OCI-M1 (cell line): Measurements from ENCODE around the gene BCAM.
"Not testable (repeated sequence)": the region's sequence is repeated elsewhere in the genome, so short reads cannot be mapped to it uniquely, and the experiment has no call there.

Source experiments
- DNase-seq: peaks from one replicate; lab custom pipeline; 2025; lab: John Stamatoyannopoulos, UW

BCAM gene

GRCh38 chr19:44808463-44809371 is at the start of gene BCAM:
TSS of gene BCAM (plus strand) at chr19:44809103. CDS start at chr19:44809125, 22 bp downstream.
- DNase-seq: peak; percentile 37

GRCh38 chr19:44762038-44762437 is 46.9 kb upstream of the BCAM start:
- DNase-seq: no peak

- no peak for DNase-seq
Observed at GRCh38 chr19:44765033-44765948, 43.6 kb upstream of the BCAM start.

DNA sequence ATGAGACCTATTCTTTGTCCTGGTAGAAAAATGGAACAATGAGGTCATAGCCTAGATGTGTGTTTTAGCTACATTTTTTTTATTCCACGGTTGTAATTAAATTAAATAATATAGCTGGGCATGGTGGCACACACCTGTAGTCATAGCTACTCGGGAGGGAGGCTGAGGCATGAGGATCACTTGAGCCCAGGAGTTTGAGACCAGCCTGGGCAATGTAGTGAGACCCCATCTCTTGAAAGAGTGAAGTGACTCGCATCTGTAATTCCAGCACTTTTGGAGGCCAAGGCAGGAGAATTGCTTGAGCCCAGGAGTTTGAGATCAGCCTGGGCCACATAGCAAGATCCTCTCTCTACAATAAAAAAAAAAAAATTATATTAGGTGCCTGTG is 43.0 kb upstream of the BCAM start:
- no peak for DNase-seq

- DNase-seq: no peak
Observed at GRCh38 chr19:44767295-44768180, 41.4 kb upstream of the BCAM start.

GRCh38 chr19:44770550-44771257 is 38.2 kb upstream of the BCAM start:
- DNase-seq: peak; percentile 99

- DNase-seq: not testable (repeated sequence)
Observed at GRCh38 chr19:44772144-44772543, 36.8 kb upstream of the BCAM start.

- DNase-seq: no peak
Observed at GRCh38 chr19:44772959-44773358, 35.9 kb upstream of the BCAM start.

DNA sequence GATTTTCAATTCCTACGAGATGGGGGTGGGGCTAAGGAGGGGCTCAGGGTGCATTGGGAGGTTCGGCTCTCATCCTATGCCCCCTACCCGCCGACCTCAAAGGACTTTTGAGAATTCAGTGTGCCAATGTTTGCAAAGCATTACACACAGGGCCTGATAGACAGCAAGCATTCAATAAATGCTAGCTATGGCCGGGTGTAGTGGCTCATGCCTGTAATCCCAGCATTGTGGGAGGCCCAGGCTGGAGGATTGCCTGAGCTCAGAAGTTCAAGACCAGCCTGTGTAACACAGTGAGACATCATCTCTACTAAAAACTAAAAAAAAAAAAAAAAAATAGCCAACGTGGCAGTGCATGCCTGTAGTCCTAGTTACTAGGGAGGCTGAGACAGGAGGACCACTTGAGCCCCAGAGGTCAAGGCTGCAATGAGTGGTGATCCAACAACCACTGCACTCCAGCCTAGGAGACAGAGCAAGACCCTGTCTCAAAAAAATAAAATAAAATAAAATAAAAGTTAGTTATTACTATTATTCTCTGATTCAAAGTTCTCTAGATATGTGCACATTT is 33.1 kb upstream of the BCAM start:
- no peak for DNase-seq

DNA sequence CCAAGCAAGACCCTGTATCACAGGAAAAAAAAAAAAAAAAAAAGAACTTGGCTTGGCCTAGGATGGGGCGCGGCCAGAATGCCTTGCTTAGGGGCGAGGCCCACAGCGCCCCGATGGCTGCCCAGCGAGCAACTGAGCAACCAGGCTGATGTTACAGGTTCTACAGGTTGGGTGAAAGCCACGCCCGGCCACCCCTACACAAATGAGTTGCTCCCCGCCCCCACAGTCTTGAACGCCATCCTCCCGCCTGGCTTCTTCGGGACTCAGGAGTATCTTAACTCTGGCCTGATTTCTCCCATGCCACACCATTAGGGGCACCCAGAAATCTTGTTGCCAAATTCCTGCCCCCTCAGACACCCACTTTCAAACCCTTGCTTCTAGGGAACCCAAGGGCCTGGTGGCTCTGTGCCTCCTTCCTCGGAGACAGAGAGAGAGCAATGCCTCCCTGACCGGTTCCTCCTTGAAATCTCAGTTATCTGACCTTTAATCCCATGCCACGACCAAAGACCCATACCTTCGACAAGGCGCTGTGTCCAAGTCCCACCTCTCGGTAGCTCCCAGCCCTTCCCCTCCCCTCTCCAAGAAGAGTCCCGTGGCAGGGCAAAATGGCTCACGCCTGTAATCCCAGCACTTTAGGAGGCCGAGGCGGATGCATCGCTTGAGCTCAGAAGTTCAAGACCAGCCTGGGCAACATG is 32.4 kb upstream of the BCAM start:
- no peak for DNase-seq

GRCh38 chr19:44777715-44778347 is 31.1 kb upstream of the BCAM start, which contains the start of gene CBLC:
TSS of gene CBLC (plus strand) at chr19:44777890. CDS start at chr19:44777932, 42 bp downstream.
- DNase-seq: no peak

- no peak for DNase-seq
Observed at GRCh38 chr19:44779150-44779549, 29.8 kb upstream of the BCAM start.

GRCh38 chr19:44781694-44782093 is 27.2 kb upstream of the BCAM start:
- DNase-seq: not testable (repeated sequence)

- DNase-seq: peak; percentile 15
Observed at GRCh38 chr19:44782729-44783128, 26.2 kb upstream of the BCAM start.

GRCh38 chr19:44783545-44783944 is 25.4 kb upstream of the BCAM start:
- no peak for DNase-seq

- DNase-seq: no peak
Observed at GRCh38 chr19:44785271-44785670, 23.6 kb upstream of the BCAM start.

GRCh38 chr19:44785993-44786392 is 22.9 kb upstream of the BCAM start:
- DNase-seq: no peak

DNA sequence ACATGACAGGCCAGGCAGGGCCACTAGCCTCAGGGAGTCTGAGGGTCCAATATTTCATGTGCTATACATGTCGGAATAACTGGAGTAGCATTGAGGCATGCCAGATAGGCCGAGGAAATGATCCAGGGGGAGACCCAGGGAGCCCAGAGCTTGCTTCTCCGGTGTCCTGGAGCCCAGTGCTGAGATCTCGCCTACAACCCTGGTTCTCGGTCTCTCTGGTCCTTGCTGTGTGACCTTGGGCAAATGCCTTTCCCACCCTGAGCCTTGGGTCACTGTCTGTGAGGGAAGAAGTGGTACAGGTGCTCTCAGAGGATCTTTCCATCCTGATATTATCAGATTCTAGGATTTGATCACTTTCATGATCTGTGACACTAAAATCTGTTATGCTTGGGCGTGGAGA is 19.9 kb upstream of the BCAM start:
- DNase-seq: no peak

GRCh38 chr19:44789943-44790483 is 18.9 kb upstream of the BCAM start:
- no peak for DNase-seq
